Activated CD4-positive, CD25-positive, alpha-beta regulatory T cell treated with anti-CD3 and anti-CD28 coated beads, Interleukin-2, amount 50 U/mL, for 24 hours (primary cell): ENCODE data around the gene POP7.
"Not testable (repeated sequence)": the region's sequence is repeated elsewhere in the genome, so short reads cannot be mapped to it uniquely, and the experiment has no call there.

ENCODE experiments used
- ATAC-seq, 2 donors: fragments of 150-1000 bp; cut with Tn5 transposase; one replicate each; pipeline ENCODE4 v1.10.0; 2021; ENCODE audit warnings: mild to moderate bottlenecking in 1 of 2, moderate library complexity in 1 of 2

POP7 gene

DNA sequence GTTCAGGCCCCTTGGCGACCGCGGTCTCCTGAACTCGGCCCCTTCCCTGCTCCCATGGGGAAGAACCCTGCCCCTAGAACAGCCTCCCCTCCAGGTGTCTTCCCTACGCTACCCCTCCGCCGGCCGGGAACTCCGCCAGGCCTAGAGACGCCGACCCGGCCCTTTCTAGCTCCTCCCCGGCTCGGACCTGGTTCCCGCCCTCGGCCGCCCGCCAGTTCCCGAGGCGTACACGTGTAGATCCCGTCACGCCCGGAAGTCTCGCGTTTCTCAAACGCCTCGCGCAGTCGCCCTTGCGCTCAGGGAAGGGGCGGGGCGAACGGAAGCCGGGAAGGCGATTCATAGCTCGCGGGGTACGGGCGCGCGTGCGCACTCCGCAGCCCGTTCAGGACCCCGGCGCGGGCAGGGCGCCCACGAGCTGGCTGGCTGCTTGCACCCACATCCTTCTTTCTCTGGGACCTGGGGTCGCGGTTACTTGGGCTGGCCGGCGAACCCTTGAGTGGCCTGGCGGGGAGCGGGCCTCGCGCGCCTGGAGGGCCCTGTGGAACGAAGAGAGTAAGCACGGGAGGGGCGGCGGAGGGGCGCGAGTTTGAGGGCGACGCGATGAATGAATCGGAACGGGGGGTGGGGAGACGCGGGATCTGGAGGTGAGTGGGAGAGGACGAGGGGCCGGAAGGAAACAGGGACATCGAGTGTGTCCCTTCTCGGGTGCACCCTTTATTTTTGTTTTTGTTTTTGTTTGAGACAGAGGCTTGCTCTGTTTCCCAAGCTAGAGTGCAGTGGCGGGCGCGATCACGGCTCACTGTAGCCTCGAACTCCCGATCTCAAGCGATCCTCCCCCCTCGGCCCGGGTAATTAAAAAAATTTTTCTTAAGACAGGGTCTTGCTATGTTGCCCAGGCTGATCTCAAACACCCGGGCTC is at the start of gene POP7:
Gene POP7 (plus strand): TSS at position 369 of the 919 bp plus-strand sequence. CDS start 710 bp downstream, outside the sequence.
- peak; percentile 97 to 98 for ATAC-seq

GRCh38 chr7:100662194-100662776 is 43.6 kb upstream of the POP7 start:
- not testable (repeated sequence) for ATAC-seq

DNA sequence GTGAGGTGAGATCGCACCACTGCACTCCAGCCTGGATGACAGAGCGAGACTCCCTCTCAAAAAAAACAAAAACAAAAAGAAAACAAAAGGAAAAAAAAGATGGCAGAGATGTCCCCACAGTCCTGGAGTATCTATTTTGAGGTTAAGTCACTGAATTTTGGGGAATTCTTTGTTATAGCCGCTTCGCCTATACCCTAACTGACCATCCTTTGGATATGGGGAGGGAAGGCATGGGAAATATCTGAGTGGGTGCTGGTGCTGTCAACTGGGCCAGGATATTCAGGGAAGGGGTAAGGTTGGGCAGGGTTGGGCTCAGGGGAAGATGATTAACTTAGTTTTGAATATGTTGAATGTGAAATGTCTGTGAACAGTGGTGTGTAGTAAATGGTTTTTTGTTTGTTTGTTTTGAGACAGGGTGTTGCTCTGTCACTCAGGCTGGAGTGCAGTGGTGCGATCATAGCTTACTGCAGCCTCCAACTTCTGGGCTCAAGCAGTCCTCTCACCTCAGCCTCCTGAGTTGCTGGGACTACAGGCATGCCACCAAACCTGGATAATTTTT is 40.7 kb upstream of the POP7 start:
- ATAC-seq: no peak

DNA sequence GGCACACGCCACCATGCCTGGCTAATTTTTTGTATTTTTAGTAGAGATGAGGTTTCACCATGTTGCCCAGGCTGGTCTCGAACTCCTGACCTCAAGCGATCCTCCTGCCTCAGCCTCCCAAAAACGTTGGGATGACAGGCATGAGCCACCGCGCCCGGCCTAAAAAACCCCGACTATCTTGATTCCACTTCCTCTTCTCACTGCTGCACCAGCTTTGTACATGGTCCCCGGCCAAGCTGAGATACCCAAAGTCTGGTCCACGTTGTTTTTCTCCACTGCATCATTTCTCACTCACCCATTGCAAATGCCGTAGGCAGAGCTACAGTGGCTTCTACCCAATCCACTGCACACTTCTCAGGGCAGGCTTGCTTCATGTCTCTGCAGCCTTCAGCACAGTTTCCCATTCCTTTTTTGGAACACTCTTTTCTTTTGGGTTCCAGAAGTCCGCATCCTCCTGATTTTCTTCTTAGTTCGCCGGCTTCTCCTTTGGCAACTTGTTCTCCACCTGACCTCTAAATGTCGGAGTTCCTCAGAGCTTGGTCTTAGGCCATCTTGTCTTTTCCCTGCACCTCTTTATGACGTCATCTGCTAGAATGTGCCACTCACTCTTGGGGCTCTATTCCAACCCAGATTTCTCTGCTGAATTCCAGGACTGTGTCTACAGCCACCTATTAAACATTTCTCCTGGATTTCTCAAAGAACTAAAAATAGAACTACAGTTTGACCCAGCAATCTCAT is 38.4 kb upstream of the POP7 start:
- ATAC-seq: no peak

- no peak for ATAC-seq
These were observed 37.9 kb upstream of the POP7 start for GRCh38 chr7:100668069-100668449.

- ATAC-seq: not testable (repeated sequence)
These were observed 36.8 kb upstream of the POP7 start for GRCh38 chr7:100669106-100669505.

- no peak for ATAC-seq
These were observed 35.8 kb upstream of the POP7 start for GRCh38 chr7:100670074-100670473.

DNA sequence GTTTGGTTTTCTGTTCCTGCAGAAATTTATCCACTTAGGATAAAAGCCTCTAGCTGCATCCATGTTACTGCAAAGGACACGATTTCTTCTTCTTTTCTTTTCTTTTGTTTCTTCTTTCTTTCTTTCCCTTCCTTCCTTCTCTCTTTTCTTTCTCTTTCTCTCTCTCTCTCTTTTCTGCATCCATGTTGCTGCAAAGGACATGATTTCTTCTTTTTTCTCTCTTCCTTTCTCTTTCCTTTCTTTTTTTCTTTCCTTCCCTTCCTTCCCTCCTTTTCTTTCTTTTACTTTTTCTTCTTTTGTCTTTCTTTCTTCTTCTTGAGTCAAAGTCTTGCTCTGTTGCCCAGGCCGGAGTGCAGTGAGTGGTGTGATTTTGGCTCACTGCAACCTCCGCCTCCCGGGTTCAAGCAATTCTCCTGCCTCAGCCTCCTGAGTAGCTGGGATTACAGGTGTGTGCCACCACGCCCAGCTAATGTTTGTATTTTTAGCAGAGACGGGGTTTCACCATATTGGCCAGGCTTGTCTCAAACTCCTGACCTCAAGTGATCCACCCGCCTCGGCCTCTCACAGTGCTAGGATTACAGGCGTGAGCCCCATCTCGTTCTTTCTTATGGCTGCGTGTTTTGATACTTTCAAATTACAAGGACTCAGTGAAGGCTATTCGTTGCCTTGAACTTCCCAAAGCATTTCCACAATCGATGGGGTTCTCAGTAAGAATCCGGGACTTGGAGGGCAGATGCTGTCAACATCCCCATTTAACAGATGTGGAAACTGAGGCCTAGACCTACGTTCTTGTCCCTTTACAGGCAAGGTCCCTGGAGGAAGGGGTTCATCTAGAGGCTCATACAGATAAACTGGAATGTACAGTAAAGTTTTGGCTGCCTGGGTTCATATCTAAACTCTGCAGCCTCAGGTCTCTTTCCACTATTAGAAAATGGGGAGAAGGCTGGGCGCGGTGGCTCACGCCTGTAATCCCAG is 34.3 kb upstream of the POP7 start:
- no peak for ATAC-seq

DNA sequence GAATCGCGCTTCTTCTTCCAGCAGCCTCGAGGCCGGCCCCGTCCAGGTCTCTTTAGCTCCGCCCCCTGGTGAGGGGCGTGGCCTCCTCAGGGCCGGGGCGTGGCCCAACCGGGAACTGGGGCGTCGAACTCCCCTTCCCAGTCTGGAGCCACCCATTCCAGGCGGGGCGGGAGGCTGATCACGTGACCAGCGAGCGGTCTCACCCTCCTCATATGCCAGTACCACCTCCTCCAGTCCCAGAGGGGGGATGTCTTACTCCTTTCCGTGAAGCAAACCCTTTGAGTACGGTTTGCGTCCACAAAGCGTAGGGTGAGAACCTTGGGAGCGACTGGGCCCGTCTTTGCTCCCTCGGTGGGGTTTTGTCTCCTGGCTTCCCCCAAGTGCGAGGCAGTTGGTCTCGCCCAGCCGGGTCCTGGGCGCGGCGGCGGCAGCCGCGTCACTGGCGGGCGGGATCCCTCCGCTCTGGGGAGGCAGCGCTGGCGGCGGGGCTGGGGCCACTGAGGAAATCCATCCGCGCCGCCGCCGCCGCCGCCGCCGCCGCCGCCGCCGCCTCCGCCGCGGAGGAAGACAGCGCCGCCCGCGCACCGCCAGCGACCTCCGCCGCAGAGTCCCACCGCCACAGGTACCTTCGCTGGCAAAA is 32.5 kb upstream of the POP7 start, which contains the start of gene GNB2:
Gene GNB2 (plus strand): TSS at position 439 of the 640 bp plus-strand sequence. CDS start 2,526 bp downstream, outside the sequence.
- peak; percentile 72 to 74 for ATAC-seq

DNA sequence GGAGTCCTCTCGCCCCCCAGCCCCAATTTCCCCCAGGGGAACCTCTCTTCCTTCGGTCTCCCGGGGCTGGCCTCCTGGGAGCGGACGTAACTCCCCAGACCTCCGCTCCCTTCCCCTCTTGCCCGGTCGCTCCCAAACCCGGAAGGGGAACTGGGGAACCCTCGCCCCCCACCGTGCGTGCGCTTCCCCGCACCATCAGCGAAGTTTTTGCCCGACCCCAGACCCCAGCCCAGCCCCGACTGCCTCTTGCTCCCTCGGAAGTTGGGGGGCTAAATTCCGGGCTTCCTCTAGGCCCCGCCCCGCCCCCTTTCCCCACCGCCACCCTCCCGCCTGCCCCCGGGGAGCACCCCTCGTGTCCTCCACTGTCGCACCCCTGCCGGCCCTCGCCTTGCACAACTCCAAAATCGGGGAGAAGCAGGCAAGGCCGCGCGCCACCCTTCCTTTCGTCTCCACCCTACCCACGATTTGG is 31.9 kb upstream of the POP7 start:
- no peak for ATAC-seq

DNA sequence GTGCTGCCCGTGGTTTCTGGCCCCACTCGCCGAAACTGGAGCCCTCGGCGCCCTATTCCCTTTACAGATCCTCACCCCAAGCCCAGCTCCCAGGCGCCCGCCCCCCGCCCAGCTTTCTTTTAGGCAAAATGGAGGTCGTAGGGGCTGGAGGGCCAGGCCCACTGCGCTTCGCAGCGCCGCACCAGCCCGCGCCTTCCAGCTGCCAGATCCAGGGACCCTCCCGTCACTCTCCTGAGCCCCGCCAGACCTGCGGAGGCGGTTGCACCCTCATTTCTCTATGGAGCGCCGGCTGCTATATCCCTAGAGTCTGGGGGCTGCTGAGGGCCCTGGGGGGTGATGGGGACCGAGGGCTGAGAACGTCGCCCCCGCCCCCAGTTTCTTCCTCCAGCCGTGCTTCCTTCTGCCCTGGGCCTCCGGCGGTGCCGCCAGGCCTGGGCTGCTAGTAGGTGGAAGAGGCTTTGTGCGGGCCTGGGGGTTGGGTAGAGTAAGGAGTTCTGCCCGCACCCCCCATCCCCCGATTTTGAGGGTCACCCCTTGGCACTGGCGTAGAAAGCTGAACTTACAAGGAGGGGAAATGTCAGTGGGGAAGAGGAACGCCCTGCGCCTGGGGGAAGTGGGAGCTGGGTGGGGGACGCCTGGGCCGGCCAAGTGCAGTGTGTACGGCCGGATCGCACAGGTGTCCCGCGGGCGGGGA is 31.4 kb upstream of the POP7 start:
- ATAC-seq: no peak

- peak in 1 of 2 donors; percentile 0 for ATAC-seq
These were observed 30.8 kb upstream of the POP7 start for GRCh38 chr7:100675105-100675451.

- ATAC-seq: peak; percentile 40 to 41
These were observed 30.2 kb upstream of the POP7 start for GRCh38 chr7:100675581-100676350.

DNA sequence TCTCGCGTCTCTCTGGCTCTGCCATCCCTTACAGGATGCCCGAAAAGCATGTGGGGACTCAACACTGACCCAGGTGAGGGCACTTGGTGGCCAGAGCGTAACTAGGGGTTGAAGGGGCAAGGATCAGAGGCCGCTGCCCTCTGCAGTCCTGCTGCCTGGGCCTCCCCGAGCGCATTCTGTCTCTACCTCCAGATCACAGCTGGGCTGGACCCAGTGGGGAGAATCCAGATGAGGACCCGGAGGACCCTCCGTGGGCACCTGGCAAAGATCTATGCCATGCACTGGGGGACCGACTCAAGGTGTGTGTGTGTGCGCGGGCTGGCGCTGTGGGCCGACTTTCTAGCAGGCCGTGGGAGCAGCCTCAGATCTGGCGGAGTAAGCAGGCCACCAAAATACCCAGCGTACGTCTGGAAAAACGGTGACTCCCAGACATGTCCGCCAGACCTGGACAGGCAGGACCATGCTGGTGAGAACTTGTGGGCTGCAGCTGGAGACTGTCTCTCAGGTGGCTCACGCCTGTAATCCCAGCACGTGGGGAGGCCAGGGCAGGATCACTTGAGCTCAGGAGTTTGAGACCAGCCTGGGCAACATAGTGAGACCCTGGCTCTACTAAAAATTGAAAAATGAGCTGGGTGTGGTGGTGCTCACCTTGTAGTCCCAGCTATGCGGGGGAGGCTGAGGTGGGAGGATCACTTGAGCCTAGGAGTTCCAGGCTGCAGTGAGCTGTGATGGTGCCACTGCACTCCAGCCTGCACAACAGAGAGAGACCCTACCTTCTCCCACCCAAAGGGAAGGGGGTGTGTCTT is 29.2 kb upstream of the POP7 start:
- no peak for ATAC-seq

DNA sequence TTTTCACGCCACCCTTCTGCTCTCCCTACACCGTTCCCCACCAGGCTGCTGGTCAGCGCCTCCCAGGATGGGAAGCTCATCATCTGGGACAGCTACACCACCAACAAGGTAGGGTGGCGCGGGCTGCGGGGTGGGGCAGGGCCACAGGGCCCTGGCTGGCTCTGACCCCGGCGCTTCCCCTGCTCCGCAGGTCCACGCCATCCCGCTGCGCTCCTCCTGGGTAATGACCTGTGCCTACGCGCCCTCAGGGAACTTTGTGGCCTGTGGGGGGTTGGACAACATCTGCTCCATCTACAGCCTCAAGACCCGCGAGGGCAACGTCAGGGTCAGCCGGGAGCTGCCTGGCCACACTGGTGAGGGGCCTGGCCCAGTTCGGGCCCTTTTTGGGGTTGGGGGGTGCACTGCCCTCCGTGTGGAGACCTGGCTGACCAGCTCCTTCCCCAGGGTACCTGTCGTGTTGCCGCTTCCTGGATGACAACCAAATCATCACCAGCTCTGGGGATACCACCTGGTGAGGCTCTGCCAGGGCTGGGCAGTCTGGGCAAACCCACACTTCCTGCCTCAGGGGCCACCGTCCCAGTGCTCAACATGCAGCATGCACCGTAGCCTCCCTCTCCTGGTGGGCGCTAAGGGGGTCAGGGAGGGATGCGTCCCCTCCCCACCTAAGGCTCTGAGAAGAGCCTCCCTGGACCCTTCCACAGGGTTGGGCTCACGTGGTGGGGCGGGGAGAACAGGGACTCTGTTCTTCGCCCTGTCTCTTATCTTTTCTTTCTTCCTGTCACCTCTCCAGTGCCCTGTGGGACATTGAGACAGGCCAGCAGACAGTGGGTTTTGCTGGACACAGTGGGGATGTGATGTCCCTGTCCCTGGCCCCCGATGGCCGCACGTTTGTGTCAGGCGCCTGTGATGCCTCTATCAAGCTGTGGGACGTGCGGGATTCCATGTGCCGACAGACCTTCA is 28.3 kb upstream of the POP7 start:
- no peak for ATAC-seq

GRCh38 chr7:100678291-100678984 is 27.5 kb upstream of the POP7 start:
- no peak for ATAC-seq
